ENCODE results near the gene C2orf74.

The C2orf74 gene

GRCh38 chr2:61214171-61214570 is 52.2 kb downstream of the C2orf74 start:
- no peak for DNase-seq (ENCODE audit: low read depth)

All from T follicular helper cell (primary cell).